A549 (cell line): ENCODE results near the gene NR4A1.

Experiments used
- CEBPB ChIP-seq, 2 experiments: fragments of >200 bp in 1 of 2; sonication (Bioruptor Twin) in 1 of 2; formaldehyde crosslinking in 1 of 2; IDR thresholded peaks; 2 replicates each; pipeline ENCODE4 v1.6.1; 2012 to 2016
- CTCF ChIP-seq: fragments of >200 bp; sonication (Bioruptor Twin); formaldehyde crosslinking; IDR thresholded peaks from 3 replicates; pipeline ENCODE4 v1.5.1; 2016
- EHMT2 ChIP-seq: fragments of 200-600 bp; sonication (generic); IDR thresholded peaks from 2 replicates; pipeline ENCODE4 v1.6.1; 2016; ENCODE audit warnings: antibody characterized with exemption, low read depth, mild to moderate bottlenecking, moderate library complexity
- EP300 ChIP-seq, 2 experiments: fragments of >200 bp; sonication (Bioruptor Twin); formaldehyde crosslinking; IDR thresholded peaks; 2 replicates in 1 of 2; 3 replicates in 1 of 2; pipeline ENCODE4 v1.6.1; 2016 to 2017
- JUN ChIP-seq, 2 experiments: fragments of >200 bp; sonication (Bioruptor Twin); formaldehyde crosslinking; IDR thresholded peaks; 2 replicates in 1 of 2; 3 replicates in 1 of 2; pipeline ENCODE4 v1.6.1; 2016 to 2017
- KDM5A ChIP-seq: fragments of 200-600 bp; sonication (generic); IDR thresholded peaks from 2 replicates; pipeline ENCODE4 v1.6.1; 2016; ENCODE audit warnings: antibody characterized with exemption, mild to moderate bottlenecking
- MAX ChIP-seq: IDR thresholded peaks from 2 replicates; pipeline ENCODE4 v1.6.1; 2012
- RAD21 ChIP-seq, 2 experiments: fragments of >200 bp in 1 of 2; sonication (Bioruptor Twin) in 1 of 2; formaldehyde crosslinking in 1 of 2; IDR thresholded peaks in 1 of 2; conservative IDR thresholded peaks in 1 of 2; 2 replicates in 1 of 2; 3 replicates in 1 of 2; pipeline ENCODE4 v1.6.1; 2012 to 2018; ENCODE audit warnings: inconsistent platforms in 1 of 2

DNA sequence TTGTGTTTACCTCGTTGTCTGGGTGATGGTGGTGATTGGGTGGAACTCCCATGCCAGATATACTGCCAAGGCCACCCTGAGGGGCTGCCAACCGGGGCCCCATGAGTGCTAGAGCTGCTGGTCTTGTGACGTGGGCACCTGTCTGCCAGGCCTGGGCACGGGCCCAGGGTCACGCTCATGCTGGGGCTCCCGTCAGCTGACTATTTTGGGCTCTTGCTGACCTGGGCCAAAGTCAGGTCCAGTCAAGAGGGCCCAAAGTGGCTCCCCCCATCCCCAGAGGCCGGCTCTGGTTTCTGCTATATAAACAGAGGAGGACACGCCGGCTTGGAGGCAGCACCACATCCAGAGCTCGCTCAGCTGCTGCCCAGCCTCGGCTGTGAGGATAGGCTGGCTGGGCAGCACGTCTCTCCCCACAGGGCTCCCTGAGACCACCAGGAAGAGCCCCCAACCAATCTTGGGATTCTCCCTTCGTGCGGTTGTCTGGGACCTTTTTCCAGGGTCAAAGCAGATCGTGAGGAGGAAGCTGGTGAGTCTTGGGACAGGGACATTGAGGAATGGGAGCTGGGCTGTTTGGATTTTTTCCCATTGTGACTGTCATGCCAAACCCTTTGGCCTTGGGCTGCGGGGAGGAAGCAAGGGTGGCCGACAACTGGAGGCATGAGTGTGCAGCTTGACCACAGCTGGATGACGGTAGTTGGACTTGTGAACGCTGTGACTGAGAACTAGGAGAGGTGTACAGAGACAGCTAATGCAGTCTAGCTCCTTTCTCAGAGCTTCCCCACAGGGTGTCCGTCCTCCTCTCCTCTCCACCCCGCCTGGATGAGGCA lies 7.6 kb upstream of the NR4A1 start:
- TF ChIP-seq CEBPB (IDR thresholded peaks at IDR 0.05) (no peak), CTCF (no peak), MAX (no peak), RAD21 (conservative IDR thresholded peaks at IDR 0.05 in 1 of 2, IDR thresholded peaks at IDR 0.05 in 1 of 2) (no peak), EP300 (IDR thresholded peaks at IDR 0.05) (no peak), JUN (IDR thresholded peaks at IDR 0.05) (no peak), EHMT2 (no peak), KDM5A (no peak)
